Colon (tissue), 2 donors: ENCODE data around the gene DDX56.

ENCODE experiments used
- FAIRE-seq: peaks from 2 replicates; lab custom pipeline; 2012; peaks lifted over from hg19 to GRCh38; lab: Jason Lieb, UNC
- donor health status: control.
- donor health status: control.

DDX56 gene

DNA sequence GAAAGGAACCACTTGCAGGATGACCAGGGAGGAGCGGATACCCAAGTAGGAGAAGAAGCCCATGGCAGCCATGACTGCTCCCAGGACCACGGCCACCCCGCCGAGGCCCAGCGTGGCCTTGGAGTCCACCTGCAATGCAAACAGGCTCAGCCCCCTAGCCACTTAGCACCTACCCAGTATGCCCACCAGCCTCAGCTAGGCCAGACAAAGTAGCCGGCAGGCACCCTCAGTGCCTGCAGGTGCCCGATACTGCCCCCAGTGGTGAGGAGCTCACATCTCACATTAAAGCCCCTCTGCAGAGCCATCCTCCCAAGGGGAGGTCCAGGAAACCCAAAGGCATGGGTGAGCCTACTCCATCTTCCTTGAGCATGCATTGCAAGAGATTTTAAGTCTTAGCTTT is 39.2 kb downstream of the DDX56 start:
- FAIRE-seq: no peak

GRCh38 chr7:44534087-44534486 is 39.6 kb downstream of the DDX56 start:
- FAIRE-seq: no peak

DNA sequence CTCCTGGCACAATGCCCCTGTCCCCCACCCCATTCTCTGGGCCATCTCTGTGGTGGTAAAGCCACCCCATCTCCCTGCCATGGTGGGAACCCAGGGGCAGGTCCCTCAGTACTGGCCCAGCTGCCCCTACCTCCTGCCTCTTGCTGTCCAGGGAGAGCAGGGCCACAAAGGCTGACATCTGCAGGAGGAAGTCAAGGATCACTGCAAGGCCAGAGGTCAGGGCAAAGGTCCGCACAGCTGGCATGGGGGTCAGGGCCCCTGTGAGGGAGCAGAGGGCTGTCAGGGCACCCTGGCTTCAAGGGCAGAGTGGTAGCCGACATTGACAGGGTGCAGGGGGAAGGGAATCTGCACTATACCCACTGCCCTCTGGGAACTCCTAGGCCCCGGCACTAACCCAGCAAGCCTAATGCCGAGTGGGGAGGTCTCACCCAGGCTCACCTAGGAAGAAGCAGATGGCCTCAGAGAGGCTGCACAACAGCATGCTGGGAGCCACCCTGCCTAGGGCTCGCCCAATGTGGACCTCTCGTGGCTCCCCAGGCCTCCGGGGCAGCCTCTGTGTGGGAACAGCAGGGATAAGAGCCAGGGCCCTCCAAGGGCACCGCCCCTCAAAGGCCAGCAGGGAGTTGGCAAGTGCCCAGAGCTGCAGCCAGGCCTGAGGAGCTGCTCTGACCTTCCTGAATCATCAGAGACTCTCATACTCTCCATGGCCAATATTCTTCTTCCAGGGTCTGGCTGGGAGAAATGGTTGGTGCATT is 40.2 kb downstream of the DDX56 start:
- no peak for FAIRE-seq

GRCh38 chr7:44531421-44532380 is 42.0 kb downstream of the DDX56 start:
- no peak for FAIRE-seq

DNA sequence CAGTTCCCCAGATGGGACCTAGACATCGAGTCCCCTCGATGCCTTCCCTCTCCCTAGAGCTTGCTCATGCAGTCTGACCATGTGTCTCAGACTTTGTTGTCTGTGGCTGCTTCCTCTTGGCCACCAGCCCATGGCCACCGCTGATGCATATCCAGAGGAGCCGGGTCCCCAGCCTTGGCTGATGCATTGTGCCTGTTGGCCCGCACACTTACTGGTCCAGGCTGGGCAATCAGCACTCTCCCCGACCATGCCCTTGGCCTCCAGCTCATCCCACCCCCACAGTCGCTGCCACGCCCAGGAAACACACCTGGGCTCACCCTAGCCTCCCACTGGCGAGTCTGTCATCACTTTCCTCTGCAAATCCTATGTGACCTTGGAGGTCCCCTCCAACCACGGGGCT is 42.7 kb downstream of the DDX56 start:
- no peak for FAIRE-seq

GRCh38 chr7:44524811-44525388 is 48.8 kb downstream of the DDX56 start:
- FAIRE-seq: no peak

DNA sequence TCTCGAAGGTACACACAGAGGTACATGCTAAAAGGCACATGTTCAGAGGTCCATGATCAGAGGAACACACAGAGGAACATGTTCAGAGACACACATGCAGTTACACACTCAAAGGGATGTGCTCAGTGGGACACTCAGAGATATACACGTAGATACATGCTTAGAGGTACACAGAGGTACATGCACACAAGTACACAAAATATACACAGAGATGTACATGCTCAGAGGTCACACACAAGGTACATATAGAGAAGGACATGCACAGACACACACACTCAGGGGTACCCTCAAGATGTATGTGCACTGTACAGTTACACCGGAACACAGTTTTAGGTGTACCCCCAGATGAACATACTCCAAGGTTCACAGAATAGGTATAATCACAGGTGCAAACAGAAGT is 51.4 kb downstream of the DDX56 start:
- no peak for FAIRE-seq

DNA sequence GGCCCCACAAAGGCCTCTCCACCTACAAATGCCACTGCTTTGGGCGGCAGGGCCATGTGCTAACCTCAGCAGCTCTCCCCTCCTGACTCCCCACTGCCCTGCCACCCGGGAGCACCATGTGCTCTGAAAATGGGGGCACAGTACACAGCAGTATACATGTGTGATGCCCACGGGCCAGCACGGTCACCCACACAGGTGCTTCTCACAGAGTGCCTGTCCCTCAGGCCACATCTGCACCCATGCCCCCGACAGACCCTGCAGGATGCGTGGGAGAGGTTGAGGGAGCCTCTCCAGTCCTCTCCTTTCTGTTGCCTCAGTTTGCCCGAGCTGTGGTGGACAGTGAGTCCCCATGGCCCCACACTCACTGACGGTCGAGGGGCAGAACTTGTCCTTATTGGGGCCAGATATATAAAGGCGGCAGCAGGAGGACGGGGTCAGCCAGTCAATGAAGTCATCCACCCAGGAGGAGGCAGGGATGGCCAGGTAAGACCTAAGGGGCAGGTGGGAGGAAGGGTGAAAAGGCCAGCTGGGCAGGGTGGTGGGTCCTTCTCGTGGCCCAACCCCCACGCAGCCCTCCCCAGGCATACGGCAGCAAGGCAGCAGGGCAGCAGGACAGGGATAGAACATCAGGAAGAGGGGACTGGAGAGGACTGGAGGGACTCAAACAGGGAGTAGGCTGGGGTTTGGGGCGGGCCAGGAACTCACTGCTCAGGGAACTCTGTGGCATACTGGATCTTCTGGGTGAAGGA is 52.2 kb downstream of the DDX56 start:
- FAIRE-seq: no peak

GRCh38 chr7:44520574-44520973 is 53.1 kb downstream of the DDX56 start:
- no peak for FAIRE-seq

- FAIRE-seq: no peak
Measured at GRCh38 chr7:44519546-44519945, 54.2 kb downstream of the DDX56 start.

DNA sequence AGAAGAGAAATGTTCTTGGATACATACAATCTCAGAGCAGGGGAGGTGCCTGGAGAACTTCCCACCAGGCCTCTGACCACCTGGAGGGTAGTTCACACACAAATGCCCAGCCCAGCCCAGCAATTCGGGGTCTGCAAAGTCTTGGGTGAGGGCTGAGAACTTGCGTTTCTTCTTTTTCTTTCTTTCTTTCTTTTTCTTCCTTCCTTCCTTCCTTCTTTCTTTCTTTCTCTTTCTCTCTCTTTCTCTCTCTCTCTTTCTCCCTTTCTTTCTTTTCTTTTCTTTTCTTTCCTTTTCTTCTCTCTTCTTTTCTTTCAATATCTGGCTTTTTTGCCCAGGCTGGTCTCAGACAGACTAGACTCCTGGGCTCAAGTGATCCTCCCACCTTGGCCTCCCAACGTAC is 54.9 kb downstream of the DDX56 start:
- FAIRE-seq: no peak

- no peak for FAIRE-seq
Measured at GRCh38 chr7:44517175-44517574, 56.5 kb downstream of the DDX56 start.
